Mononuclear cell (primary cell): ENCODE results near the gene GUCY1A2. TPM values are rescaled to one million over a fixed set of nuclear protein-coding genes. Genes with fewer than 3 reads are reported as not detected.

Experiments used
- H3K27me3 ChIP-seq: 2 replicates; pipeline ENCODE4 v1.6.0; 2011; ENCODE audit warnings: low read length, control low read depth; ENCODE audit not compliant: insufficient read depth
- H3K4me1 ChIP-seq: 2 replicates; pipeline ENCODE4 v1.5.1; 2011; ENCODE audit warnings: mild to moderate bottlenecking, low read length, control low read depth; ENCODE audit not compliant: insufficient read depth
- H3K4me3 ChIP-seq: 2 replicates; pipeline ENCODE4 v1.5.1; 2011; ENCODE audit warnings: mild to moderate bottlenecking, low read length, moderate library complexity
- H3K9me3 ChIP-seq: 2 replicates; pipeline ENCODE4 v1.5.1; 2011; ENCODE audit warnings: low read depth, mild to moderate bottlenecking, control low read depth, low read length
- total RNA-seq: library from RNA; depleted of rRNA; stranded (reverse); fragments of >200 nt; gene quantifications from one replicate; pipeline ENCODE4 v1.2.3, GENCODE V29; 2012

Gene GUCY1A2
- total RNA-seq, 1 donor: under 0.01 TPM

GRCh38 chr11:106983261-106983660 is 35.0 kb downstream of the GUCY1A2 start:
- Histone ChIP-seq H3K4me1 (no peaks in the 10 kb centered on the region), H3K9me3 (no peaks in the 10 kb centered on the region), H3K27me3 (no peaks in the 10 kb centered on the region), H3K4me3 (no peak overlapping the region)

- H3K4me3 ChIP-seq: no peak overlapping the region
- H3K4me1 ChIP-seq: no peaks in the 10 kb centered on the region
- H3K9me3 ChIP-seq: no peaks in the 10 kb centered on the region
- H3K27me3 ChIP-seq: no peaks in the 10 kb centered on the region
These were observed 43.4 kb downstream of the GUCY1A2 start for GRCh38 chr11:106974831-106975230.

- Histone ChIP-seq H3K4me1 (no peaks in the 10 kb centered on the region), H3K27me3 (no peaks in the 10 kb centered on the region), H3K9me3 (no peaks in the 10 kb centered on the region), H3K4me3 (no peak overlapping the region)
These were observed 46.4 kb downstream of the GUCY1A2 start for GRCh38 chr11:106971864-106972263.

- no peaks in the 10 kb centered on the region for H3K4me1 ChIP-seq
- no peak overlapping the region for H3K4me3 ChIP-seq
- H3K9me3 ChIP-seq: no peaks in the 10 kb centered on the region
- H3K27me3 ChIP-seq: no peaks in the 10 kb centered on the region
These were observed 48.5 kb downstream of the GUCY1A2 start for GRCh38 chr11:106969644-106970355.

GRCh38 chr11:106962995-106963394 is 55.3 kb downstream of the GUCY1A2 start:
- Histone ChIP-seq H3K27me3 (no peaks in the 10 kb centered on the region), H3K4me1 (no peaks in the 10 kb centered on the region), H3K4me3 (no peak overlapping the region)

DNA sequence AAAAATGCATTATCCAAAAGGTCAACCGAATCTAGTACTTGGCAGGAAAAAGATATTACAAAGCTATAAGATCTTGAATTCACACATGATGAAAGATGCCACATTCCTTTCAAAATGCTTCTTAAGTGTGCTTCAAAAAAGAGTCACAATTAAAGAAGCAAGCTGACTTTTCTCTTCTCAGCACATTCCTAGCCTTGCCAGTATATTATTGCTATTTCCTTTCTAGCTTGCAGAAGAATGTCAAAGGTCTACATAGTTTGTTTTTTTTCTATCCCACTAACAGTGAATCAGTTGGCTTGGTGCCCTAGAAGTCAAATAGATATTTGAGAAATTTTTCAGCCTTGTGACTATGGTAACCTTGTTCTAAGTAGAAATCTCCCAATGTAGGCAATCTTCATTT is 56.8 kb downstream of the GUCY1A2 start:
- no peak overlapping the region for H3K4me3 ChIP-seq
- H3K9me3 ChIP-seq: no peaks in the 10 kb centered on the region
- no peaks in the 10 kb centered on the region for H3K27me3 ChIP-seq
- no peaks in the 10 kb centered on the region for H3K4me1 ChIP-seq

More at GRCh38 chr11:106962995-106963394, 55.3 kb downstream of the GUCY1A2 start:
- no peaks in the 10 kb centered on the region for H3K9me3 ChIP-seq

GRCh38 chr11:106961048-106961447 is 57.2 kb downstream of the GUCY1A2 start:
- Histone ChIP-seq H3K9me3 (no peaks in the 10 kb centered on the region), H3K4me3 (no peak overlapping the region), H3K27me3 (no peaks in the 10 kb centered on the region), H3K4me1 (no peaks in the 10 kb centered on the region)

DNA sequence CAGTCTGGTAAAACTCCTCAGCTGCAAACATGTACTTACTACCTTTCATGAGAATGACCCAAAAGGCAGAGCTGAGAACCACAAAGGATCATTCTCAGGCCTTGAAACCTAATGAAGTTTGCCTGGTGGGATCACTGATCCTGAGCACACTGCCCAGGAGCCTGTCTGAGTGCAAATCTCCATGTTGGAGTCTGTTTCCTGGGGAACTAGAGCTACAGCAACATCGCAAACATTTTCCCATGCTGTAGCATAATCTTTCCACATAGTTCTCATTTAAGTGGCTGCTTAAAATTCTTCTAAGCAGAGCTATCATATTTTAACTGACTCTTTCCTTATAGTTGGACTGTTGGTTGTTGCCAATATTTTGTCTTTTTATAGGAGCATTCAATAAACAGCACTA is 58.5 kb downstream of the GUCY1A2 start:
- no peaks in the 10 kb centered on the region for H3K27me3 ChIP-seq
- no peaks in the 10 kb centered on the region for H3K9me3 ChIP-seq
- H3K4me3 ChIP-seq: no peak overlapping the region
- H3K4me1 ChIP-seq: no peaks in the 10 kb centered on the region

DNA sequence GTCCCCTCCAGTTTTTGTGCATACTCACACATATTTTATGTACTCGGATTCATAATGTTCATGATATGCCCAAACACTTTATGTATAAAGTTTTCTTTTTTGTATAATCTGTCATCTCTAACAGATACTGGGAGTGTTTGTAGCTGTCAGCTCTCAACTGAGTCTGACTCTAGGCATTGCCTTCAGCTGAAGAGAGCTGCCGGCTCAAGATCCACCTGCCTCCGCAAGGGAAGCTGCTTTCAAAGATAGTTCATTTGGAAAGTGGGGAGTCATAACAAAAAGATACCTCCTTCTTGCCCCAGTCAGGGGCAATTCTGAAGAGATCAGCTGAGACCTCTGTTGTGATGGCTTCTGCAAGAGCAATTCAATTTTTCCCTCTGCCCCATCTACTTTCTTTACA is 58.9 kb downstream of the GUCY1A2 start:
- Histone ChIP-seq H3K4me3 (no peak overlapping the region), H3K4me1 (no peaks in the 10 kb centered on the region), H3K27me3 (no peaks in the 10 kb centered on the region), H3K9me3 (no peaks in the 10 kb centered on the region)

DNA sequence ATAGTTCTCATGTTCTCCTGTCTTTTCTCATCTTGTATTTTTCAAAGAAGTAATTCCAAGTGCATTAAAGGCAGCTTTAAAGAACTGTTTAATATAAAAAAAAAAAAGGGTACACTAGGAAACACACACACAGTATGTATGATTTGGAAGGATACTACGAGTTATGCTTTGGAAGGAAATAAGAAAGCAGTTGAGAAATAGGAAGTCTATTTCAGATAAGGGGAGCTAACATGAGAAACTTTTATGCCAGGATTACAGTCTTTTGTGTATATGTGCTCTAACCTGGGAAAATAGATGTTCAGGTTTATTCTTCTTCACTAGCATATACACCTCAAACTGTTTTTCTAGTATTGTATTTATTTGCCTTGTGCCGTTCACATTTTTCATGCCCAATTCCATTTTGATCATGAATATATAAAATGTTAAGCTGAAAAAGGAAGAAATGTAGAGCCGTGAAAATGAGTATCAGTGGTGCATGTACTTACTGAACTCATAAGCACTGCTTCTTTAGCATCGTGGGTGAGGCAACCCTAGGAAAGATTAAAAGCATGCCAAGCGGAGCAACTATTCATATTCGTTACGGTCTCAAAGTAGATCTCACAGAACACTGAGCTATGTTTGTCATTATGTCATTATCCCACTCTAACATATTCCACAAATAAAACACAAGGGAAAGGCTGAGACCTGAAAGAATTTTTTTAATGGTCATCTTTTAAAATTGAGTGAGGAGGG is 59.6 kb downstream of the GUCY1A2 start:
- H3K27me3 ChIP-seq: no peaks in the 10 kb centered on the region
- H3K4me1 ChIP-seq: no peaks in the 10 kb centered on the region
- no peak overlapping the region for H3K4me3 ChIP-seq
- no peaks in the 10 kb centered on the region for H3K9me3 ChIP-seq

GRCh38 chr11:106957030-106957482 is 61.2 kb downstream of the GUCY1A2 start:
- Histone ChIP-seq H3K27me3 (no peaks in the 10 kb centered on the region), H3K9me3 (no peaks in the 10 kb centered on the region), H3K4me1 (no peaks in the 10 kb centered on the region), H3K4me3 (no peak overlapping the region)

- no peak overlapping the region for H3K4me3 ChIP-seq
- H3K9me3 ChIP-seq: no peaks in the 10 kb centered on the region
- no peaks in the 10 kb centered on the region for H3K4me1 ChIP-seq
- H3K27me3 ChIP-seq: no peaks in the 10 kb centered on the region
These were observed 68.2 kb downstream of the GUCY1A2 start for GRCh38 chr11:106950067-106950491.

DNA sequence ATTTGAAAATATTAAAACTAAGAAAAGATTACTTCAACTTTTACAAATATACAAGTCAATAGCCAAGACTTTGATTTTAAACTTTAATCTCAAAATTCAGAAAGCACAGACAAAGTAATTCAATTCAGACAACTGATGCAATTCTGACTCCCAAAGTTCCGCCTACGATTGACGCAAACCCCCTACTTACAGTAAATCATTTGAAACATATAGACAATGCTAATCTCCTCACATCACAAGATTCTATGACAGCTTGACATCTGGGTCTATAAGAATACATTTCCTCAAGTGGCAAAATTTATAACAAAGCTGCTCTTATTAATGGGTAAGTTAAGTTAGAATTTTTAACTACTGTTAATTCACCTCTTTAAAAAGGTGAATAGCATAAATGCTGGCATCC is 75.2 kb downstream of the GUCY1A2 start:
- Histone ChIP-seq H3K4me3 (no peak overlapping the region), H3K4me1 (no peaks in the 10 kb centered on the region), H3K27me3 (no peaks in the 10 kb centered on the region), H3K9me3 (no peaks in the 10 kb centered on the region)

DNA sequence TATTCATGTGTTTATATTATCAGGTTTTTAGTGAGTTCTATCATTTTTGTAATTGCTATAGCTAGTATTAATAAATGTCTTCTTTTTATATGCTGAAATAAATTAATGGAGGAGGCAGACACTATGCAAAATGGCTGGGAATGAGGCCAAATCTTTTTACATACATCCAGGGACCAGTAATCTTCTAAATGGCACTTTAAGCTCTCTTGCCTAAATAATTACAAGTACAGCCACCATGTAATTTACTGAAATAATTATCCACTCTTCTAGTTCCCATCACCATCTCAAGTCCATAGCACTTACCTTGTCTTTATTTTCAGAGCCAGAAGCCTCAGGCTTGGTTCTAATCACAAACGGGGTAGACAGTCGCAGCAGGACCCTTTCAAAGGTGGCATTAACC is 79.1 kb downstream of the GUCY1A2 start:
- H3K4me1 ChIP-seq: no peaks in the 10 kb centered on the region
- H3K9me3 ChIP-seq: no peaks in the 10 kb centered on the region
- H3K4me3 ChIP-seq: no peak overlapping the region
- H3K27me3 ChIP-seq: no peaks in the 10 kb centered on the region

GRCh38 chr11:106937111-106937510 is 81.2 kb downstream of the GUCY1A2 start:
- no peaks in the 10 kb centered on the region for H3K9me3 ChIP-seq
- no peaks in the 10 kb centered on the region for H3K4me1 ChIP-seq
- H3K4me3 ChIP-seq: no peak overlapping the region
- no peaks in the 10 kb centered on the region for H3K27me3 ChIP-seq

DNA sequence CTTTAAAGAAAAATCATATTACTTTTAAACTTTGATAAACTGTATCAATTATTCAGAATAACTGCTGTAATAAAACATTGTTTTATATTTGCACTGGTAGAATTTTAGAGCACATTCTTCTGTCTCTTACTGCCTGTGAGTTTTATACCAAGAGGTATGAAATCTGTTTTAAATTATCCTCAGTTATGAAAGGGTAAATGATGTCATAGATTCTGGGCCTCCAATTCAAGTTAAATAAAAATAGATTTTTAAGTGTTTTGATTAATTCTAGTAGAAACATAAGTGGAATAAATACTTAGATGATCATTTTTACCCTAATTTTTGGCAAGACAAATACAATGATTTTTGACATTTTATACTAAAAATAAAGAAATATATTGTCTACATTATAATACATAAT is 93.0 kb downstream of the GUCY1A2 start:
- Histone ChIP-seq H3K27me3 (no peaks in the 10 kb centered on the region), H3K4me1 (no peaks in the 10 kb centered on the region), H3K4me3 (no peak overlapping the region), H3K9me3 (no peaks in the 10 kb centered on the region)
